Measurements from ENCODE around the gene RSAD2. TPM values are rescaled to one million over a fixed set of nuclear protein-coding genes. Genes with fewer than 3 reads are reported as not detected.
"Not testable (repeated sequence)": the region's sequence is repeated elsewhere in the genome, so short reads cannot be mapped to it uniquely, and the experiment has no call there.

RSAD2 gene
- total RNA-seq, 1 donor from 2014 or later: 5.2 TPM

DNA sequence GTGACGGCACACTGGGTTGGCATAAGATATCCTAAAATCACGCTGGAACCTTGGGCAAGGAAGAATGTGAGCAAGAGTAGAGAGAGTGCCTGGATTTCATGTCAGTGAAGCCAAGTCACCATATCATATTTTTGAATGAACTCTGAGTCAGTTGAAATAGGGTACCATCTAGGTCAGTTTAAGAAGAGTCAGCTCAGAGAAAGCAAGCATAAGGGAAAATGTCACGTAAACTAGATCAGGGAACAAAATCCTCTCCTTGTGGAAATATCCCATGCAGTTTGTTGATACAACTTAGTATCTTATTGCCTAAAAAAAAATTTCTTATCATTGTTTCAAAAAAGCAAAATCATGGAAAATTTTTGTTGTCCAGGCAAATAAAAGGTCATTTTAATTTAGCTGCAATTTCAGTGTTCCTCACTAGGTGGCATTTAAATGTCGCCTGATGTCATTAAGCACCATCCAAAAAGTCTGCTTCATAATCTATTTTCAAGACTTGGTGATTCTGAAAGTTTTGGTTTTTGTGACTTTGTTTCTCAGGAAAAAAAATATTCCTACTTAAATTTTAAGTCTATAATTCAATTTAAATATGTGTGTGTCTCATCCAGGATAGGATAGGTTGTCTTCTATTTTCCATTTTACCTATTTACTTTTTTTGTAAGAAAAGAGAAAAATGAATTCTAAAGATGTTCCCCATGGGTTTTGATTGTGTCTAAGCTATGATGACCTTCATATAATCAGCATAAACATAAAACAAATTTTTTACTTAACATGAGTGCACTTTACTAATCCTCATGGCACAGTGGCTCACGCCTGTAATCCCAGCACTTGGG lies 19.6 kb downstream of the RSAD2 start:
- no peak for DNase-seq (ENCODE audit: low spot score)

DNA sequence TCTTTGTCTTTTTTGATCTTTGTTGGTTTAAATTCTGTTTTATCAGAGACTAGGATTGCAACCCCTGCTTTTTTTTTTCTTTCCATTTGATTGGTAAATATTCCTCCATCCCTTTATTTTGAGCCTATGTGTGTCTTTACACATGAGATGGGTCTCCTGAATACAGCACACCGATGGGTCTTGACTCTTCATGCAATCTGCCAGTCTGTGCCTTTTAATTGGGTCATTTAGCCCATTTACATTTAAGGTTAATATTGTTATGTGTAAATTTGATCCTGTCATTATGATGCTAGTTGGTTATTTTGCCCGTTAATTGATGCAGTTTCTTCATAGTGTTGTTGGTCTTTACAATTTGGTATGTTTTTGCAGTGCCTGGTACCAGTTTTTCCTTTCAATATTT lies 25.0 kb downstream of the RSAD2 start:
- DNase-seq (ENCODE audit: low spot score): not testable (repeated sequence)

DNA sequence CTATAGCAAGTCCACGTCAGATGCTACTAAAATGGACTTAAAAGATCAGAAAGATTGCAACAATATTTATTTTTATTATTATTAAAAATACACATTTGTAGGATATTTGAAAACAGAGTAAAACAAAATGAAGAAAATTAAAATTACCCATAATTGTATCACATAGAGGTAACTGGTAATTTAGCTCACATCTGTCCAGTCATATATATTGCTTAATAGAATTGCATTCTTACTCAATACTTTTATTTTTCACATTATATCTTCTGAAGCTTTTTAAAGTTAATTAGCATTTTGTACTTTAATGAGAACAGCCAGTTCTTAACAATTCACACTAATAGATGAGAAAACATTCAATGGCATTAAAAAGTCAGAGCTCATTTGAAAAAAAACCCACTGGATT lies 28.1 kb downstream of the RSAD2 start:
- DNase-seq (ENCODE audit: low spot score): no peak

DNA sequence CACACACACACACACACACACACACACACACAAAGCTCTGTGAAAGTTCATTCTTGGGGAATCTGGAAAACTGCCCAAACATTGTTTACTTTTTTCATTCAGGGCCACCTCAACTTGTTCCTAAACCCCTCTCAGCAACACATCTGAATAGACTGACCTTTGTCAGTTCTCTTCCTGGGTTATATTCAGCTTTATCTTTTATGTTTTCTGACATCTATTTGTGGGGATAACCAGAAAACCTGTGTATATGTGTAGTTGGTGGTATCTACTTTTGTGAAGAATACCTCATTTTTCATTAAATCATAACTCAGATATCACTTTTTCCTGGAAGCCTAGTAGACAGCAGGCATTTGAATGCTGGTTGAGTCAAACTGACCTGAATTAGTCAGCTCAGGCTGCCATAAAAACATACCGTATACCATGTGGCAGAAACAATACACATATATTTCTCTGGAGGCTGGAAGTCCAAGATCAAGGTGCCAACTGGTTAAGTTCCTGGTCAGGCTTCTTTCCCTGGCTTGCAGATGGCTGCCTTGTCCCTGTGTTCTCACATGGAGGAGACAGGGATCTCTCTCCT lies 28.7 kb downstream of the RSAD2 start:
- no peak for DNase-seq (ENCODE audit: low spot score)

DNA sequence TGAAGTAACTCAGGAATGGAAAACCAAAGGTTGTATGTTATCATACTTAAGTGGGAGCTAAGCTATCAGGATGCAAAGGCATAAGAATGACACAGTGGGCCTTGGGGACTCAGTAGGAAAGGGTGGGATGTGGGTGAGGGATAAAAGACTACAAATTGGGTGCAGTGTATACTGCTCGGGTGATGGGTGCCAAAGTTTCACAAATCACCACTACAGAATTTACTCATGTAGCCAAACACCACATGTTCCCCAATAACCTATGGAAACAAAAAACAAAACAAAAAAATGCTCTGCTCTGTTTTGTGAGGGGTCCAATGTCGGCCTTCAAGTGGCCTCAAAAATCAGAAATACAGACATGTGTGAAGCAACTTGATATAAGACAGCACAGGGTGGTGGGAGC lies 30.7 kb downstream of the RSAD2 start:
- no peak for DNase-seq (ENCODE audit: low spot score)

DNA sequence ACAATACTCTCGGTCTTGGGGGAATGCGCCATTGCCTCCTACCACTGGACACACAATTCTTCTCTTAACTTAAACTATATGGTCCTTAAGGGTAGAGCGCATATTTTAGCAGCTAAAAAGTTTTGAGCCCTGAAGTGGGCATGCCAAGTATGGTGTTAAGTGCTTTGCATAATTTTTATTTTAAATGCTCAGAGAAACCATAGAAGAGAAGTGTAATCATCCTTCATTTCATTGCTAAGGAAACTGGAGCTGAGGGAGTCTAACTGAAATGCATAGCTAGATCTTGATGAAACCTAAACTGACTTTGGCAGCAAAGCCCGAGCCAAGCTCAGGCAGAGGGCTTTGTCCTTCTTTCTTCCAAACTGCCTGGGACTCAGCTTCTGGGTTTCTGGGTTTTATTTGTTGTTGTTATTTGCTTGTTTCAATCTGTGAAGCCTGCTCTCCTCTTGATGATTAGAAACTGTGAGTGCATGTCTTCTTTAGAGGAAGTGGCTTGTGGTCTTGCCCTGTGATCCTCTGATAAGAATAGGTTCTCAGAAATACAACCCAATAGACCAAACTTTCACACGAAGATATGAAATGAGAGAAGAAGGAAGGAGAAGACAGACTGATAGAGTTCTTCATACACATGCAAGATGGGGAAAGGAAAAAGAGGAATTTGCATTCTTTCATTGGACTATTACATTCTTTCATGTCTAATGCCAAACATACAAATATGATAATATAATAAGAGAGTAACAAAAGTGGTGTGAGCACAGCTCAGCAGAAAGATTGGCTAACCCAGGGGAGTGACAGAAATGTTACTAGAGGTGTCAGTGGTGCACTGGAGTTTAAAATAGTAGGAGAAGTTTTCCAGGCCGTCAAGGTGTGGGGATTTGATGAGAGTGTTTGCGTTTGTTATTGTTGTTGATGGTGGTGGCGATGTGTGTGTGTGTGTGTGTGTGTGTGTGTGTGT lies 32.1 kb downstream of the RSAD2 start:
- DNase-seq (ENCODE audit: low spot score): no peak

DNA sequence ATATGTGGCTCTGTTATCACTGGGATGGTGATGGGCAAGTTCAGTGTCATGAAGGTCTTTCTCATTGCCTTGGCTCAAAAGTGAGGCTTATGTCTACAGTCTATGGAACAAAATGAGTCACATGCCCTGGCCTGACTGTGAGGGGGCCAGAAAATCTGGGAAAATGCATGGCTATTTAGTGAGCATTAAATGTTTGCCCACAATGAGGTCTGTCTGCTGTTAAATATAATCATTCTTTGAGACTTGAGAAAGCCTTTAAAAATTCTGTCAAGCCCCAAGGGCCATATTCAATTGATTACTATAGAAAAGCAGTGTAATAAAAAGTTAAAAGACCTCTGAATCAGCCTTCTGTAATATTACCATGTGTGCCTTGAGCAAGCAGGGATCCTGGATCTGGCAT lies 34.1 kb downstream of the RSAD2 start:
- DNase-seq (ENCODE audit: low spot score): no peak

DNA sequence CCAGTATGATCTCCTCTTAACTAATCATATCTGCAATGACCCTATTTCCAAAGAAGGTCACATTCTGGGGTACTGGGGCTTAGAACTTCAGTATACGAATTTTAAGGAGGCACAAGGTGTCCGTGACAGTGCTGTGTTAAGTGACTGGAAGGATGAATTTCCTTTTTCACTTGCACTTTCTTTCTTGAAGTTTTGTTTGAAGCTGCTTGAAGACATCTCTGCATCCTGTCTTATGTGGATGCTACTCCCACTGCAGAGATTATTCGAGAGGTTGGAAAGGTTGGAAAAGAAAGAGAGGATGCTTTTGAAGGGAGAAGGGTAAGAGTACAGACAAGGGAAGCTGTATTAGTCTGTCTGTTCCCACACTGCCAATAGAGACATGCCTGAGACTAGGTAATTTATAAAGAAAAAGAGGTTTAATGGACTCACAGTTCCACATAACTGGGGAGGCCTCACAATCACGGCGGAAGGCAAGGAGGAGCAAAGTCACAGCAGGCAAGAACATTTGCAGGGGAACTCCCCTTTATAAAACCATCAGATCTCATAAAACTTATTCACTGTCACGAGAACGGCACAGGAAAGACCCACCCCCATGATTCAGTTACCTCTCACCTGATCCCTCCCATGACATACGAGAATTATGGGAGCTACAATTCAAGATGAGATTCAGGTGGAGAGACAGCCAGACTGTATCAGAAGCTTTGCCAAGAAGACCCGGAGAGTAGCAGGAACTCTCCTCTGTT lies 36.0 kb downstream of the RSAD2 start:
- no peak for DNase-seq (ENCODE audit: low spot score)

DNA sequence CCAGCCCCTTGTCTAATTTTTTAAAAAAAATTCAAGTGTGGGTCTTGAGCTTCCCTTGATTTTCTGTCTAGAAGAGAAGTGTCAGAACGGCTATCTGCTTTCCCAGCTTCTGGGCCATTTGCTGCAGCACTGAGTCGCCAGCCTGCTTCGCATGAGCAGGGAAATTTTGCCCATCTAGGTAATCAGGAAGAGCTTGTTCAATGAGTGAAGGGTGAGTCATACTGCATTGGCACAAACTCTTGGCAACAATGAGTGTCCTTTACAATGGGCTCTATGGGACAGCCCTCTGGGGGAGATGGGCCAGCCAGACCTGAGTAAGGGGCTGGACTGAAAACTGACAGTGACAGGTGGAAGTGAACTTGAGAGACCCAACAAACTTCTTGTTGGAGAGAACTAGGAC lies 37.3 kb downstream of the RSAD2 start:
- no peak for DNase-seq (ENCODE audit: low spot score)

DNA sequence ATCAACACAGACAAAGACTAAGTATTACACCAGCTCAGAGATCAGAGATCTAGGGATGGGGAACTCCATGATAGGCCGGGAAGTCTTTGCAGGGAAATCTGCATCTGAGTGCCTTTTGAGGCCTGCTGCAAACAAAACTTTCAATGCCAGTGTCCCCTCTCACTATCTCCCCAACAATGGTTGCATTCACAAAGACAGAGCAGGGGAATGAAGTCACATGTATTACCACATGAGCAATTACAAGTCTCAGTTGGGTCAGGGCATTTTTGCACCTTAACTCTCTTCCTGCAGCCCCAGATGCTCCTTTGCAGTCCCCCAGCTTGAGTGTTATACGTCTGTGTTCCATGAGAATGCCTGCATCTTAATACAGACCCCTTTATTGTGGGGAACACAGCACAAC lies 37.8 kb downstream of the RSAD2 start:
- DNase-seq (ENCODE audit: low spot score): no peak

DNA sequence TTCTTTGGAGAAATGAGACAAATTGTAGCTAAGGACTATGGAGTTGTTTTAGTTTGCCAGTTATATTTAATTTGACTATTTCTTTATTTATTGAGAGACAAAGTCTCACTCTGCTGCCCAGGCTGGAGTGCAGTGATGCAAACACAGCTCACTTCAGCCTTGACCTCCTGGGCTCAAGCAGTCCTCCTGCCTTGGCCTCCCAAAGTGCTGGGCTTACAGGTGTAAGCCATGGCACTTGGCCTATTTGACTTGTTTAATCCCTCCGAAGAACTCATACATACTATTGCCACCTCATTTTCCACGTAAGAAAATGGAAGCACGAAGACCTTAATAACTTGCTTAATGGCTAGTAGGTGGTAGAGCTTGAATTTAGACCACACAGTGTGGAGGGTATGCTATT lies 38.6 kb downstream of the RSAD2 start:
- DNase-seq (ENCODE audit: low spot score): no peak

DNA sequence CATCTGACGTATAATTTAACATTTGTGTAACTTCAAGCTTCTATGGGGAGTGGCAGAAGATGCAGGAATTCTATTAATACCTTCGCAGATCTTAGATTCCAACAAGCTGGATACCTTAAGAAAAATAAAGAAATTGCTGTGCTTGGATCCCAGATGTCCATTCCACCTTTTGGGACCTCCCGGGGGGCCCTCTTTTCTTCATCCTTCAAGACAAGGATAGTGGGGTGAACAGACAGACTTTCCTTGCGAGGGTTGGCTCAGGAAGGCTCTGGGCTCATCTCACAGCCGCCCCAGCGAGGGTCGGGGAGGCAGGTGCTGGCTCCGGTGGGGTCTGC lies 39.1 kb downstream of the RSAD2 start:
- DNase-seq (ENCODE audit: low spot score): no peak

DNA sequence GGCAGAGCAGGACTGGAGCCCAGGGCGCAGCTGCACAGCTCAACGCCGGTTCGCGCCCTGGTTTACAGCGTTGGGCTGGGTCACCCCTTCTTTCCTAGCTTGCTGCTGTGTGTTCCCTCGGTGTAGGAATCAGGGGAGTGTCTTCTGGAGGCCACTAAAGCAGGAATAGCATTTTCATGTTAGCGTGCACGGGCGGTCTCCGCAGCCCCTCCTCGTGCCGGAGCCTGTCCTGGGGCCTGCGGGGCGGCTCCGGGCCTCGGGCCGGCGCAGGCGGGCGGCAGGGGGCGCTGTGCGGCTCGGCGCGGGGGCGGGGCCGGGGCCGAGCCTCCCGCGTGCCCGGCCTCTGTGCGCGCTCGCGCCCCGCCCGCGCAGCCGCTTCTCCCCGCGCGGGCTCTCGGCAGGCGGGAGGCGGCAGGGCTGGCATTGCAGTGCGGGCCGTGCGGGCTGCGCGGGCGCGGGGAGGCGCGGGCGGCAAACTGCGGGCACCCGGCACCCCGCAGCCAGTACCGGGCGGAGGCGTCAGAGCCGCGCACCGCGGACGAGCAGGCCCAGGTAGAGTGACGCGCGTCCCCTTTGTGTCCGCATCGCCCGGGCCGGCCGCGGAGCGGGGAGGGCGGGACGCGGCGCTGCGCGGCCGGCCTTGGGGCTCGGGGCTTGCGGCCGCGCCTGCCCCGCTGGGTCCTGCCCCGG lies 39.6 kb downstream of the RSAD2 start, which contains the start of gene RNF144A:
Gene RNF144A (plus strand): TSS at position 342 of the 690 bp plus-strand sequence. CDS start 79,515 bp downstream, outside the sequence.
- DNase-seq (ENCODE audit: low spot score): no peak

DNA sequence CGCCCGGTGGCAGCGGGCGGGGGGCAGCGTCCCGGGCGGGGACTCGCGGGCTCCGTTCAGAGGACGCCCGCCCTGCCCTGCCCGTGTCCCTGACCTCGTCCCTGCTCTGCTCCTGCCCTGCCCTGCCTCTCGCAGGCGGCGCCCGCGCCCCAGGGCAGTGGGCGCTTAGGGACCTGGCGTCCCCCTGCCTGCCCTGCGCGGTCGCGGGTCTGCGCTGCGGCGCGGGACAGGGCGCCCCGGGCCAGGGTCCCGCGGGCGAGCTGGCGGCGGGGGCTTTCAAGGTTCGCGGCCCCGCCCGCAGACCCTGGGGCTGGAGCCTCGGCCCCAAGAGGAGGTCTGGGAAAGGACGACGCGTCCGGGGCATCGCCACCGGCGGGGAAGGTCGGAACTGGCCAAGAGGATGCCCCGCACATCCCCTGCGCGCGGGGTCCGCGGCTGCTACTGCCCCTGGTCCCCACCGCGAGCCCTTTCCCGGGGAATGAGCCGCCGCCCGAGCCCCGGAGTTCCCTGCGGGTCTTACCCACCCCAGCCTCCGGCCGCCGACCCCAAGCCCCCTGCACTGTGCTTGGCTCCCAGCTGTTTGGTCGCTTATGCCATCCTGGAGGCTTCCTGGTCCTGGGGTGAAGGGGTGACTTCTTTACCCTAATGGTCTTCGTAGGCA lies 40.3 kb downstream of the RSAD2 start:
- DNase-seq (ENCODE audit: low spot score): no peak

DNA sequence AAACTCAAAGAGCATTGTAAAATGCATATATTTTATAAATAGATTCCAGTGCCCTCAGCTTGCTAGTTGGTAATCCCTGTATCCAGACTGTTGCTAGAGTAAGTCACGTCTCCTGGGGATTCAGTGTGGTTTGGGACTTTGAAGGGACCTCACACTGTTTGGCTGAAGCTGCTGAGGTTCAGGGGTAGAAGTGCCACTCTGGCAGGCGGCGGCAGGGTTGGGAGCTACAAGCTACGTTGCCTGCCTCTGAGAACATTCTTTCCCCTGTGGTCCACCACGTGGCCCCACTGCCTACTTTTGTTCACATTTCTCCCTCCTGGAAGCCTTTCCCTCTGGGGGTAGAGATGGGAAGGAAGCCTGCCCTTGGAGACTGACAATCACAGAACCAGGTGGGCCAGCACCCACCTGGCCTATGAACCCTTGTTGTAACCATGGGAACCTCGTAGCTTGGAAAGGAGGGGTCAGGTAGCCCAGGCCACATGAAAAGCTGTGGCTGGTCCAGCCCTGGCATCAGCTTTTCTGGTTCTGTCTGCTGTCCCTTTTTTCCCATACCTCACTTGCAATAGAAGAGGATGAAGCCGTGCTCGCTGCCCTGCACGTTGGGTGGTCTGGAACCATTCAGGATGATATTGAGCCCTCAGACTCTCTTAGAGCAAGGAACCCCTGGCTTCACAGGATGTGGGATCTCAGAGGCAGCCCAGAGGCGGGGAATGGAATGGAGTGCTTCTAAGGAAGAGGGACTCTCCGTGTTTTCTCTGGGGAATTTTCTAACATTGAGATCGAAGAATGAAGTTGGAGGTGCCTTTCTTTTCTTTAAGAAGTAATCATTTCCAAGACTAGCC lies 42.5 kb downstream of the RSAD2 start:
- DNase-seq (ENCODE audit: low spot score): no peak

DNA sequence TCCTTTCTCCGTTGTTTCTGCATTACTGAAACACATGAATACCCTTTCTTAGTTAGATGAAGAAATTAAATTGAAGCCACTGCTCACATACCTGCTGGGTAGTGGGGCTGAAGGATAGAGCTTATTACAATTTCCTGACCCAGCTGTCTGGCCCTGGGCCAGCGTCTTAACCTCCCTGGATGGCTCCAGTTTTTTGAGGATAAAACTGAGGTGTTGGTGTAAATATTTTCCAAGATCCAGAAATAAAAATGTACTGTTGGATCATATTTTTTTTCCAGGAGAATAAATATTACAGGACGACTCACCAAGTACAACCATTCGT lies 43.1 kb downstream of the RSAD2 start:
- no peak for DNase-seq (ENCODE audit: low spot score)

DNA sequence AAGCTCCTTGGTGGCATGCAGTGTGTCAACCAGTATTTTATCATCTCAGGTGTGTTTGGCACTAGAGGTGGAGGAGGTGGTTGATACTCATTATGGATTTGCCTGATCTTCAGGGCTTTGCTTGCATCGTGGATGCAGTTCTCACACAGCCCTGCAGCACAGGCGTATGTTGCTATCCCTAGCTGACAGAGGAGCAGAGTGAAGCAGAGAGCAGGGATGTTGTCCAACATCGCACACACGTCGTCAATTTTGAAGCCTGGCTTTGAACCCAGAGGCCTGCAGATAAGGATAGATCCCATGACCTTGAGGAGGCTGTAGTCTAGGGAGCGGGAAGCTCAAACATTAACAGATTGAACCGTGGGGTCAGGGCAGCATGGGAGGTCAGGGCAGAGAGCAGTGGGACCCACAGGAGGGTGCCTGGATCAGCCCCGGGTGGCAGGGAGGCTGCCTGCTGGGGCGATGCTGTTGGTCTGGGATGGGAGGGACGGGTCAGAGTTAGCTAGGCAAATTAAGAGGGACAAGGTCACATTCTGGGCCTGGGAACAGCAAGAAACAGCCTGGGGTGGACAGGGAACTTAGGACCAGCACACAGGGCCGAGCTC lies 43.8 kb downstream of the RSAD2 start:
- DNase-seq (ENCODE audit: low spot score): no peak

DNA sequence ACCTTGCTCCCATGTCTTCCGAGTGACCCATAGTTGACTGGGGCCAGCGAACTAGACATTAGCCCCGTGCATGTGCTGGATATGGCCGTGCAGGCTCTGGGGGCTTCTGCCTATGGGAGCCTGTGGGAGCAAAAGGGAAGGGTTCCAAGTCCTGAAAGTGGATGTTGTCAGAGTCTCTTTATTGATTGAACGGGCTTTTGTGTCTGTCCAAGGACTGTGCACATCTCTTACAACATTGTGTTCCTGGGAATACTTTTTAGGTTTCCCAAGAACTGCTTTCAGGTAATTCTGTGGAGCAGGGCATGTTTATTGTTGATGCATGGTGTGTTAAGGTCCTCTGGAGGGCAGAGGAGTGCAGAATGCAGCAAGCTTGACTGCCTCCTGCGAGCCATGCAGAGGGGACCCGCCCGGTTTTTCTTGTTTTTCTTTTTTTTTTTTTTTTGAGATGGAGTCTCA lies 44.7 kb downstream of the RSAD2 start:
- no peak for DNase-seq (ENCODE audit: low spot score)

DNA sequence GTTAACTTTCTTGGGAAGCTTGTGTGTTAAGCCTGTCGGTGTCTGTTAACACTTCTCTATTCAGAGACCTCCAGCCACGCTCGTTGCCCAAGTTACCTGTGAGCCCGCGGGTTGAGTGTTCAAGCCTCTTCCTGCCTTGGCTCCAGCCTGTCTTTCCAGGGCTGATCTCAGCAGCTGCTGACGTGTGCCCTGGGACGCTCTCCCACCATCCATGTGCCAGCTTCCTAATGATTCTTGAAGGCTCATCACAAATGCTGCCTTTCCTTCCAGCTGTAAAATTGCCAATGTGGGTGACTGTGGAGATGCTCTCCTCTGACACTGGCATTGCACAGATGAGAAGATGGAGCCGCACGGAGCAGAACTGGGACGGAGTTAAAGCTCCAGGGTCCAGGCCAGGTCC lies 45.7 kb downstream of the RSAD2 start:
- no peak for DNase-seq (ENCODE audit: low spot score)

Measured in mesenteric fat pad (tissue), 1 donor.